ENCODE data around the gene INTS11.

The INTS11 gene

DNA sequence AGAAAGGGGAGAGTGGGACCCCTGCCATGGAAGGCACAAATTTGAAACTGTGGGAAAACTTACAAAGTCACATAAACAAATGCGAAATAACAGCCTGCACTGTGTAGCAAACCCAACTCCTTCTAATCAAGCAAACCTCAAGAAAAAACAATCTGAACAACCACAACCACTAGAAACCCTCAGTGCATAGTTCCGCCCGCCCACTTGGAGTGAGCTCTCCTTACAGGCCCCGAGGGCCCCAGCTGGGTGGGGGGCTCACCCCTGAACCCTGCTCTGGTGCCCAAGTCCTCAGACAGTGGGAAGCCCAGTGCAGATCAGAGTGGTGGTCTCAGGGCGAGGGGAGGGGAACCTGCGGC lies 34.8 kb upstream of the INTS11 start:
- Histone ChIP-seq H3K36me3 (no peaks in the 10 kb centered on the region), H3K9me3 (no peaks in the 10 kb centered on the region), H3K27me3 (peaks cover 91% of the 10 kb centered on the region), H3K4me3 (ENCODE audit: low read depth in 1 of 2, low read length in 1 of 2) (no peak overlapping the region), H3K27ac (no peak overlapping the region), H3K4me1 (ENCODE audit: control insufficient read depth in 1 of 2, insufficient read depth in 1 of 2, low read depth in 1 of 2, low read length in 1 of 2) (peaks cover 0 to 10% of the 10 kb centered on the region in 2 experiments)
- TF ChIP-seq, protein P1, sequence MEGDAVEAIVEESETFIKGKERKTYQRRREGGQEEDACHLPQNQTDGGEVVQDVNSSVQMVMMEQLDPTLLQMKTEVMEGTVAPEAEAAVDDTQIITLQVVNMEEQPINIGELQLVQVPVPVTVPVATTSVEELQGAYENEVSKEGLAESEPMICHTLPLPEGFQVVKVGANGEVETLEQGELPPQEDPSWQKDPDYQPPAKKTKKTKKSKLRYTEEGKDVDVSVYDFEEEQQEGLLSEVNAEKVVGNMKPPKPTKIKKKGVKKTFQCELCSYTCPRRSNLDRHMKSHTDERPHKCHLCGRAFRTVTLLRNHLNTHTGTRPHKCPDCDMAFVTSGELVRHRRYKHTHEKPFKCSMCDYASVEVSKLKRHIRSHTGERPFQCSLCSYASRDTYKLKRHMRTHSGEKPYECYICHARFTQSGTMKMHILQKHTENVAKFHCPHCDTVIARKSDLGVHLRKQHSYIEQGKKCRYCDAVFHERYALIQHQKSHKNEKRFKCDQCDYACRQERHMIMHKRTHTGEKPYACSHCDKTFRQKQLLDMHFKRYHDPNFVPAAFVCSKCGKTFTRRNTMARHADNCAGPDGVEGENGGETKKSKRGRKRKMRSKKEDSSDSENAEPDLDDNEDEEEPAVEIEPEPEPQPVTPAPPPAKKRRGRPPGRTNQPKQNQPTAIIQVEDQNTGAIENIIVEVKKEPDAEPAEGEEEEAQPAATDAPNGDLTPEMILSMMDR (IDR thresholded peaks at IDR 0.05) = no peak

- H3K36me3 ChIP-seq = no peaks in the 10 kb centered on the region
- H3K27me3 ChIP-seq = peaks cover 94% of the 10 kb centered on the region
- H3K4me1 ChIP-seq (ENCODE audit: control insufficient read depth in 1 of 2, insufficient read depth in 1 of 2, low read depth in 1 of 2, low read length in 1 of 2) = peaks cover 0 to 10% of the 10 kb centered on the region in 2 experiments
- H3K9me3 ChIP-seq = no peaks in the 10 kb centered on the region
- TF ChIP-seq, protein P1 (IDR thresholded peaks at IDR 0.05) = no peak
- no peak within 1 kb of the TSS for H3K27ac ChIP-seq
- no peak within 1 kb of the TSS for H3K4me3 ChIP-seq (ENCODE audit: low read depth in 1 of 2, low read length in 1 of 2)
Observed at GRCh38 chr1:1358433-1359271, 34.2 kb upstream of the INTS11 start, which contains the start of gene MXRA8. MXRA8 (minus strand) TSS chr1:1358555; CDS start chr1:1358504, 51 bp downstream.

DNA sequence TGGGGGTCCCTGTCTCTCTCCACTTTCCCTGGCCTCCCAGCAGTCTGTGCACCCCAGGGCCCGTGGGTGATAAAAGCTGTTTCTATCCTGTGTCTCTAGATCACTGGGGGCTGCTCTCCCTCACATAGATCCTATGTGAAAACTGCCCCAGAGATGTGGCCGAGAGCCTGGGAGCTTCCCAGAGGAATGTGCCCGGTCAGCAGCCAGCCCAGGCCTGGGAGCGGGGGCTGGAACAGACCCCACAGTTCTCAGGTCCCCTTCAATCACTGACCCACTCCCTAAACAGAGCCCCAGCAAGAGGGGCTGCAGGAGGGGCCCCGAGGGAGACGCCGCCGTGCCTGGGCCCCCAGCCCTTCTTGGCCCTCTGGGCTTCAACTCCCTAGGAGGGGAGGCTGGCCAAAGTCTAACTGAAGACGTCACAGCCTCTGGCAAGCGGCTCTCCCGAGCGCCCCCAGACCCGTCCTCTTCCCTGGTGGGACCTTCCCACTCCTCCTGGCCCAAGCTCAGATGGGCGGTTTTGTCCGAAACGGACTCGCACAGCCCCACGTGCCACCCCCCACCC lies 33.5 kb upstream of the INTS11 start:
- Histone ChIP-seq H3K4me1 (ENCODE audit: control insufficient read depth in 1 of 2, insufficient read depth in 1 of 2, low read depth in 1 of 2, low read length in 1 of 2) (peaks cover 0 to 10% of the 10 kb centered on the region in 2 experiments), H3K9me3 (no peaks in the 10 kb centered on the region), H3K36me3 (no peaks in the 10 kb centered on the region), H3K27me3 (peaks cover 99% of the 10 kb centered on the region), H3K27ac (no peak overlapping the region), H3K4me3 (ENCODE audit: low read depth in 1 of 2, low read length in 1 of 2) (no peak overlapping the region)
- TF ChIP-seq, protein P1 (IDR thresholded peaks at IDR 0.05) = no peak

DNA sequence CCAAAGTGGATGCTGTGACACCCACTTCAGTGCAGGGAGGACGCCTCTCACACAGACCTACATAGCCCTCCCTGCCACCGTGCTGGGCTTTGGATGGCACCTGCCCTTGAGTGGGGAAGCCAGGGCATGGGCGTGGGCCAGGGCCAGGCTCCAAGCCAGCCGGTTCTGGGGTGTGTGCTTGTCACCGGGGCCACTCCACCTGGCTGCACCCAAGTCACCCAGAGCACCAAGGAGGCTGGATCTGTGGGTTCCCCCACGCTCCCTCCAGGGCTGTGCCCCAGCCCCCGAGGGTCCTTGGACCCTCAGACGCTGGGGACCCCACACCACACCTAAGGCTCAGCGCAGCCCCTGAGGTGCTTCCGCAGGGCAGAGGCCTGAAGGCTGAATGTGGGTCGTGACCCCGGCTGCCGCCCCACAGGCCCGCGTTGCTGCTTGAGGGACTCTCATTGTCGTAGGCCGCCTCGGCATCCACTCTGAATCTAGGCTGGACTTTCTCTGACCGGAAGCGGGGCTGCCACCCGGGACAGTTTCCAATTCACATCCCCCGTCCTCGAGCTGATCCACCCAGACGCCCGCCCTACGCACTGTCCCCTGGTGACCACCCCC lies 32.4 kb upstream of the INTS11 start:
- Histone ChIP-seq H3K4me3 (ENCODE audit: low read depth in 1 of 2, low read length in 1 of 2) (no peak overlapping the region), H3K4me1 (ENCODE audit: control insufficient read depth in 1 of 2, insufficient read depth in 1 of 2, low read depth in 1 of 2, low read length in 1 of 2) (peaks cover 0 to 10% of the 10 kb centered on the region in 2 experiments), H3K9me3 (no peaks in the 10 kb centered on the region), H3K27ac (no peak overlapping the region), H3K36me3 (no peaks in the 10 kb centered on the region), H3K27me3 (peaks cover 100% of the 10 kb centered on the region)
- TF ChIP-seq, protein P1 (IDR thresholded peaks at IDR 0.05) = no peak

GRCh38 chr1:1356166-1356795 lies 31.8 kb upstream of the INTS11 start:
- TF ChIP-seq, protein P1 (IDR thresholded peaks at IDR 0.05) = no peak
- Histone ChIP-seq H3K4me3 (ENCODE audit: low read depth in 1 of 2, low read length in 1 of 2) (no peak overlapping the region), H3K36me3 (no peaks in the 10 kb centered on the region), H3K4me1 (ENCODE audit: control insufficient read depth in 1 of 2, insufficient read depth in 1 of 2, low read depth in 1 of 2, low read length in 1 of 2) (peaks cover 0 to 10% of the 10 kb centered on the region in 2 experiments), H3K27ac (no peak overlapping the region), H3K9me3 (no peaks in the 10 kb centered on the region), H3K27me3 (peaks cover 100% of the 10 kb centered on the region)

All from neutrophil (primary cell).